Measurements from ENCODE around the gene TTC39A. TPM values are rescaled to one million over a fixed set of nuclear protein-coding genes. Genes with fewer than 3 reads are reported as not detected.

TTC39A gene
- total RNA-seq, 3 donors from 2014 or later: 0.29 to 0.98 (median 0.38) TPM

- Mint-ChIP-seq H3K9me3 (no peaks in the 10 kb centered on the region), H3K36me3 (ENCODE audit: insufficient read depth) (no peaks in the 10 kb centered on the region), H3K4me3 (no peak overlapping the region), H3K4me1 (ENCODE audit: low read depth) (peaks cover 2% of the 10 kb centered on the region), H3K27me3 (ENCODE audit: low read depth) (no peaks in the 10 kb centered on the region)
- DNase-seq (no peak), ATAC-seq (no peak)
These were observed 42.4 kb downstream of the TTC39A start for GRCh38 chr1:51287966-51288365.

GRCh38 chr1:51285055-51285454 is 45.3 kb downstream of the TTC39A start:
- no peaks in the 10 kb centered on the region for H3K27me3 Mint-ChIP-seq (ENCODE audit: low read depth)
- DNase-seq (no peak), ATAC-seq (no peak)
- no peak overlapping the region for H3K4me3 Mint-ChIP-seq
- peaks cover 2% of the 10 kb centered on the region for H3K4me1 Mint-ChIP-seq (ENCODE audit: low read depth)
- no peaks in the 10 kb centered on the region for H3K9me3 Mint-ChIP-seq
- no peaks in the 10 kb centered on the region for H3K36me3 Mint-ChIP-seq (ENCODE audit: insufficient read depth)

GRCh38 chr1:51284487-51284954 is 45.8 kb downstream of the TTC39A start:
- Mint-ChIP-seq H3K4me1 (ENCODE audit: low read depth) (peaks cover 2% of the 10 kb centered on the region), H3K9me3 (no peaks in the 10 kb centered on the region), H3K36me3 (ENCODE audit: insufficient read depth) (no peaks in the 10 kb centered on the region), H3K4me3 (no peak overlapping the region), H3K27me3 (ENCODE audit: low read depth) (no peaks in the 10 kb centered on the region)
- no peak for DNase-seq
- no peak for ATAC-seq

GRCh38 chr1:51283979-51284378 is 46.4 kb downstream of the TTC39A start:
- DNase-seq: no peak
- no peak overlapping the region for H3K4me3 Mint-ChIP-seq
- peaks cover 2% of the 10 kb centered on the region for H3K4me1 Mint-ChIP-seq (ENCODE audit: low read depth)
- no peaks in the 10 kb centered on the region for H3K27me3 Mint-ChIP-seq (ENCODE audit: low read depth)
- no peaks in the 10 kb centered on the region for H3K36me3 Mint-ChIP-seq (ENCODE audit: insufficient read depth)
- ATAC-seq: no peak
- H3K9me3 Mint-ChIP-seq: no peaks in the 10 kb centered on the region

GRCh38 chr1:51282605-51283004 is 47.8 kb downstream of the TTC39A start:
- H3K9me3 Mint-ChIP-seq: no peaks in the 10 kb centered on the region
- ATAC-seq (no peak), DNase-seq (no peak)
- H3K36me3 Mint-ChIP-seq (ENCODE audit: insufficient read depth): no peaks in the 10 kb centered on the region
- H3K27me3 Mint-ChIP-seq (ENCODE audit: low read depth): no peaks in the 10 kb centered on the region
- H3K4me3 Mint-ChIP-seq: no peak overlapping the region
- peaks cover 2% of the 10 kb centered on the region for H3K4me1 Mint-ChIP-seq (ENCODE audit: low read depth)

GRCh38 chr1:51281807-51282206 is 48.6 kb downstream of the TTC39A start:
- Mint-ChIP-seq H3K27me3 (ENCODE audit: low read depth) (no peaks in the 10 kb centered on the region), H3K4me1 (ENCODE audit: low read depth) (peaks cover 2% of the 10 kb centered on the region), H3K36me3 (ENCODE audit: insufficient read depth) (peaks cover 3% of the 10 kb centered on the region), H3K4me3 (no peak overlapping the region), H3K9me3 (no peaks in the 10 kb centered on the region)
- ATAC-seq (no peak), DNase-seq (no peak)

GRCh38 chr1:51280321-51280978 is 49.9 kb downstream of the TTC39A start:
- Mint-ChIP-seq H3K9me3 (no peaks in the 10 kb centered on the region), H3K4me1 (ENCODE audit: low read depth) (peaks cover 2% of the 10 kb centered on the region), H3K4me3 (no peak overlapping the region), H3K27me3 (ENCODE audit: low read depth) (no peaks in the 10 kb centered on the region), H3K36me3 (ENCODE audit: insufficient read depth) (peaks cover 5% of the 10 kb centered on the region)
- ATAC-seq: no peak
- DNase-seq: no peak

- peaks cover 11% of the 10 kb centered on the region for H3K36me3 Mint-ChIP-seq (ENCODE audit: insufficient read depth)
- H3K27me3 Mint-ChIP-seq (ENCODE audit: low read depth): no peaks in the 10 kb centered on the region
- ATAC-seq: no peak
- H3K4me1 Mint-ChIP-seq (ENCODE audit: low read depth): no peaks in the 10 kb centered on the region
- no peak overlapping the region for H3K4me3 Mint-ChIP-seq
- DNase-seq: no peak
- H3K9me3 Mint-ChIP-seq: no peaks in the 10 kb centered on the region
These were observed 54.1 kb downstream of the TTC39A start for GRCh38 chr1:51276286-51276685.

- Mint-ChIP-seq H3K27me3 (ENCODE audit: low read depth) (no peaks in the 10 kb centered on the region), H3K4me3 (no peak overlapping the region), H3K4me1 (ENCODE audit: low read depth) (no peaks in the 10 kb centered on the region), H3K9me3 (no peaks in the 10 kb centered on the region), H3K36me3 (ENCODE audit: insufficient read depth) (peaks cover 20% of the 10 kb centered on the region)
- DNase-seq: no peak
- no peak for ATAC-seq
These were observed 55.7 kb downstream of the TTC39A start for GRCh38 chr1:51274676-51275075.

- H3K36me3 Mint-ChIP-seq (ENCODE audit: insufficient read depth): peaks cover 24% of the 10 kb centered on the region
- no peaks in the 10 kb centered on the region for H3K27me3 Mint-ChIP-seq (ENCODE audit: low read depth)
- no peaks in the 10 kb centered on the region for H3K9me3 Mint-ChIP-seq
- H3K4me1 Mint-ChIP-seq (ENCODE audit: low read depth): peaks cover 6% of the 10 kb centered on the region
- ATAC-seq: no peak
- no peak overlapping the region for H3K4me3 Mint-ChIP-seq
- no peak for DNase-seq
These were observed 57.4 kb downstream of the TTC39A start for GRCh38 chr1:51272916-51273315.

GRCh38 chr1:51270751-51271150 is 59.6 kb downstream of the TTC39A start:
- no peak overlapping the region for H3K4me3 Mint-ChIP-seq
- no peaks in the 10 kb centered on the region for H3K9me3 Mint-ChIP-seq
- peaks cover 24% of the 10 kb centered on the region for H3K4me1 Mint-ChIP-seq (ENCODE audit: low read depth)
- H3K36me3 Mint-ChIP-seq (ENCODE audit: insufficient read depth): peaks cover 22% of the 10 kb centered on the region
- DNase-seq (no peak), ATAC-seq (no peak)
- no peaks in the 10 kb centered on the region for H3K27me3 Mint-ChIP-seq (ENCODE audit: low read depth)

- Mint-ChIP-seq H3K36me3 (ENCODE audit: insufficient read depth) (peaks cover 25% of the 10 kb centered on the region), H3K9me3 (no peaks in the 10 kb centered on the region), H3K4me3 (no peak overlapping the region), H3K4me1 (ENCODE audit: low read depth) (peaks cover 41% of the 10 kb centered on the region), H3K27me3 (ENCODE audit: low read depth) (no peaks in the 10 kb centered on the region)
- no peak for DNase-seq
- no peak for ATAC-seq
These were observed 61.7 kb downstream of the TTC39A start for GRCh38 chr1:51268634-51269033.

GRCh38 chr1:51266791-51267190 is 63.6 kb downstream of the TTC39A start:
- Mint-ChIP-seq H3K4me3 (no peak overlapping the region), H3K9me3 (no peaks in the 10 kb centered on the region), H3K4me1 (ENCODE audit: low read depth) (peaks cover 51% of the 10 kb centered on the region), H3K36me3 (ENCODE audit: insufficient read depth) (peaks cover 23% of the 10 kb centered on the region), H3K27me3 (ENCODE audit: low read depth) (no peaks in the 10 kb centered on the region)
- ATAC-seq: no peak
- DNase-seq: no peak

GRCh38 chr1:51266181-51266580 is 64.2 kb downstream of the TTC39A start:
- no peak for ATAC-seq
- no peak for DNase-seq
- Mint-ChIP-seq H3K9me3 (no peaks in the 10 kb centered on the region), H3K36me3 (ENCODE audit: insufficient read depth) (peaks cover 22% of the 10 kb centered on the region), H3K27me3 (ENCODE audit: low read depth) (no peaks in the 10 kb centered on the region), H3K4me1 (ENCODE audit: low read depth) (peaks cover 55% of the 10 kb centered on the region), H3K4me3 (no peak overlapping the region)

- DNase-seq: no peak
- Mint-ChIP-seq H3K9me3 (no peaks in the 10 kb centered on the region), H3K36me3 (ENCODE audit: insufficient read depth) (peaks cover 17% of the 10 kb centered on the region), H3K4me3 (no peak overlapping the region), H3K4me1 (ENCODE audit: low read depth) (peaks cover 58% of the 10 kb centered on the region), H3K27me3 (ENCODE audit: low read depth) (no peaks in the 10 kb centered on the region)
- no peak for ATAC-seq
These were observed 64.7 kb downstream of the TTC39A start for GRCh38 chr1:51265618-51266017.

Measured in activated T-cell treated with anti-CD3 and anti-CD28 coated beads, Interleukin-2, amount 50 U/mL, for 4 hours (primary cell).